ENCODE results near the gene RAB18.

Gene RAB18

GRCh38 chr10:27504007-27504807 lies at the start of gene RAB18:
TSS of gene RAB18 (plus strand) at chr10:27504304. CDS start at chr10:27504370, 66 bp downstream.
- in situ Hi-C loops (cut with MboI; ENCODE audit: low sequenced_read_pairs, unreplicated experiment) = no loop called here
- TF ChIP-seq, protein P1, sequence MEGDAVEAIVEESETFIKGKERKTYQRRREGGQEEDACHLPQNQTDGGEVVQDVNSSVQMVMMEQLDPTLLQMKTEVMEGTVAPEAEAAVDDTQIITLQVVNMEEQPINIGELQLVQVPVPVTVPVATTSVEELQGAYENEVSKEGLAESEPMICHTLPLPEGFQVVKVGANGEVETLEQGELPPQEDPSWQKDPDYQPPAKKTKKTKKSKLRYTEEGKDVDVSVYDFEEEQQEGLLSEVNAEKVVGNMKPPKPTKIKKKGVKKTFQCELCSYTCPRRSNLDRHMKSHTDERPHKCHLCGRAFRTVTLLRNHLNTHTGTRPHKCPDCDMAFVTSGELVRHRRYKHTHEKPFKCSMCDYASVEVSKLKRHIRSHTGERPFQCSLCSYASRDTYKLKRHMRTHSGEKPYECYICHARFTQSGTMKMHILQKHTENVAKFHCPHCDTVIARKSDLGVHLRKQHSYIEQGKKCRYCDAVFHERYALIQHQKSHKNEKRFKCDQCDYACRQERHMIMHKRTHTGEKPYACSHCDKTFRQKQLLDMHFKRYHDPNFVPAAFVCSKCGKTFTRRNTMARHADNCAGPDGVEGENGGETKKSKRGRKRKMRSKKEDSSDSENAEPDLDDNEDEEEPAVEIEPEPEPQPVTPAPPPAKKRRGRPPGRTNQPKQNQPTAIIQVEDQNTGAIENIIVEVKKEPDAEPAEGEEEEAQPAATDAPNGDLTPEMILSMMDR (IDR thresholded peaks at IDR 0.05; ENCODE audit: borderline replicate concordance, control extremely low read depth, extremely low read depth, insufficient read depth, missing control alignments) = no peak
- peak; percentile 95 for DNase-seq (ENCODE audit: low spot score)

DNA sequence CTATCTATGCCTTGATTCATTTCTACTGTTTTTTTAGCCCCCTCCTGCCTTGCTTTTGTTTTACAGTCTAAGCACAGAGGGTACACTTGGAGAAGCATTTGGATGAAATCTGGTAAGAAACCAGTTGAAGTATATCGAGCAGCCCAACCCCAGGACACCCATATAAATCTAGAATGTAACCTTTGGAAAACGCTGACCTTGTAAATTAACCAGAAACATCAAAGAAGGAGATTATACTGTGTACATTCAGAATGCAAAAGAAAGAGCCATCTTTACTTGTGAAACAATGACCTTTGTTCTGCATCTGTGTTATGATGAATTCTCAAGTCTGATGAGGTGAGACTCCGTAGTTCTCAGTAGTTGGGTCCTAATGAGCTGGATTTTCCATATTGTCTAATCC lies 49.3 kb upstream of the RAB18 start:
- TF ChIP-seq, protein P1 (IDR thresholded peaks at IDR 0.05; ENCODE audit: borderline replicate concordance, control extremely low read depth, extremely low read depth, insufficient read depth, missing control alignments) = no peak
- no peak for DNase-seq (ENCODE audit: low spot score)
- in situ Hi-C loops (cut with MboI; ENCODE audit: low sequenced_read_pairs, unreplicated experiment) = no loop called here

- in situ Hi-C loops (cut with MboI; ENCODE audit: low sequenced_read_pairs, unreplicated experiment) = no loop called here
- no peak for DNase-seq (ENCODE audit: low spot score)
Observed at GRCh38 chr10:27457261-27457945, 46.7 kb upstream of the RAB18 start.

GRCh38 chr10:27457966-27458365 lies 46.1 kb upstream of the RAB18 start:
- in situ Hi-C loops (cut with MboI; ENCODE audit: low sequenced_read_pairs, unreplicated experiment) = no loop called here
- TF ChIP-seq, protein P1 (IDR thresholded peaks at IDR 0.05; ENCODE audit: borderline replicate concordance, control extremely low read depth, extremely low read depth, insufficient read depth, missing control alignments) = no peak
- no peak for DNase-seq (ENCODE audit: low spot score)

More at GRCh38 chr10:27457261-27457945, 46.7 kb upstream of the RAB18 start:
- TF ChIP-seq, protein P1 (IDR thresholded peaks at IDR 0.05; ENCODE audit: borderline replicate concordance, control extremely low read depth, extremely low read depth, insufficient read depth, missing control alignments) = no peak

DNA sequence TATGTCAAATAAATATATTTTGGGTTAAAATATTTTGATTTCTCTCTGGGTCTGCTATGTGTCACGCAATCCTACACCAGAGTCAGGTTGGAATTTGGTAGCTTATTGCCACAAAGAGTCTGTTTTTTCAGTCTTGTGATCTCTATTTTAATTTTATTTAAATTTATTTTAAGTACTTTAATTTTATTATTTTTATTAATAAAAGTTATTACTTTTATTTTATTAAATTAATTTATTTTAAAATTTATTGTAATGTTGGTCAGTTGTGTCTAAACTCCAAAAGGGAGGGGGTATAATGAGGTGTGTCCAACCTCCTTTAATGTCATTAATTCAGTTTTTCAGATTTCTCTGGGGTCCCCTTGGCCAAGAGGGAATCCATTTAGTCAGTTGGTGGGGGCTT lies 42.8 kb upstream of the RAB18 start:
- DNase-seq (ENCODE audit: low spot score) = no peak
- TF ChIP-seq, protein P1 (IDR thresholded peaks at IDR 0.05; ENCODE audit: borderline replicate concordance, control extremely low read depth, extremely low read depth, insufficient read depth, missing control alignments) = no peak
- in situ Hi-C loops (cut with MboI; ENCODE audit: low sequenced_read_pairs, unreplicated experiment) = no loop called here

DNA sequence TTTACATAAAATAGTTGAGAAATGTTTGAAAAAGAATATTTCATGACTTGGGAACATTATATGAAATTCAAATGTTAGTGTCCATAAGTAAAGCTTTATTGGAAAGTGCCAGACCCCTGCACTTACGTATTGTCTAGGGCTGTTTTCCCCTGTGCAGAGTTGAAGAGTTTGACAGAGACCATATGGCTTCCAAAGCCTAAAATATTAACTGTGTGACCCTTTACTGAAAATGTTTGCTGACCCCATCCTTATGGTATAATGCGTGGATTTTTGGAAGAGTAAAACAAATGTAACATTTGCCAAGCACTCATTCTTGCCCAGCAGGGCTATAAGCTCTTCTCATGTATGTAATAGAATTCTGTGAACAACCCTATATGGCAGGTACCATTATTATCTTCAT lies 40.1 kb upstream of the RAB18 start:
- TF ChIP-seq, protein P1 (IDR thresholded peaks at IDR 0.05; ENCODE audit: borderline replicate concordance, control extremely low read depth, extremely low read depth, insufficient read depth, missing control alignments) = no peak
- no peak for DNase-seq (ENCODE audit: low spot score)
- in situ Hi-C loops (cut with MboI; ENCODE audit: low sequenced_read_pairs, unreplicated experiment) = no loop called here
